ENCODE results near the gene APOL1.
"Not testable (repeated sequence)": the region's sequence is repeated elsewhere in the genome, so short reads cannot be mapped to it uniquely, and the experiment has no call there.

DNA sequence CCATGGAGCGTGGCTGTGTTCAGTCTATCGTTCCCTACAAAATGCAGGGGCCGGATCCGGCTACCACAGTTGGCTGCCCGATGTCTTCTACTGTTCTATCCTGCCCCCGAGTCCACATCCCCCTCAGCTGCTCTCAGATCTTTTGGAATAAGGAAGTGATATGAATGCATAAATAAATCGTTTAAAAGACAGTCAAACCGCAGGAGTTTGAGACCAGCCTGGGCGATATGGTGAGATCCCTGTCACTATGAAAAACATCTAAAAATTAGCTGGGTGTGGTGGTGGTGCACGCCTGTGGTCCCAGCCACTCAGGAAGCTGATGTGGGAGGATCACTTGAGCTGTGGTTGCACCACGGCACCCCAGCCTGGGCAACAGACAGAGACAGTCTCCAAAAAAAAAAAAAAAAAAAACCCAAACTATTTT is 37.0 kb downstream of the APOL1 start:
- not testable (repeated sequence) for TF ChIP-seq CTCF (conservative IDR thresholded peaks at IDR 0.05 in 1 of 2, IDR thresholded peaks at IDR 0.05 in 1 of 2; ENCODE audit: low read depth in 1 of 2, low read length in 2 of 2); EZH2 (IDR thresholded peaks at IDR 0.05; ENCODE audit: low read length, missing control alignments)
